ENCODE data around the gene CHMP5. TPM values are rescaled to one million over a fixed set of nuclear protein-coding genes. Genes with fewer than 3 reads are reported as not detected.

Gene CHMP5
- total RNA-seq, 1 donor from 2014 or later = 44.2 TPM

- Mint-ChIP-seq H3K36me3 (ENCODE audit: low read depth) (peaks cover under 1% of the 10 kb centered on the region), H3K9me3 (no peaks in the 10 kb centered on the region), H3K4me3 (peak overlapping the region; percentile 98), H3K27me3 (ENCODE audit: low read depth) (no peaks in the 10 kb centered on the region), H3K4me1 (peaks cover 29% of the 10 kb centered on the region), H3K27ac (ENCODE audit: unreplicated experiment) (no peak overlapping the region)
- no peak for DNase-seq (ENCODE audit: low read depth, low spot score)
- TF ChIP-seq, protein P1, sequence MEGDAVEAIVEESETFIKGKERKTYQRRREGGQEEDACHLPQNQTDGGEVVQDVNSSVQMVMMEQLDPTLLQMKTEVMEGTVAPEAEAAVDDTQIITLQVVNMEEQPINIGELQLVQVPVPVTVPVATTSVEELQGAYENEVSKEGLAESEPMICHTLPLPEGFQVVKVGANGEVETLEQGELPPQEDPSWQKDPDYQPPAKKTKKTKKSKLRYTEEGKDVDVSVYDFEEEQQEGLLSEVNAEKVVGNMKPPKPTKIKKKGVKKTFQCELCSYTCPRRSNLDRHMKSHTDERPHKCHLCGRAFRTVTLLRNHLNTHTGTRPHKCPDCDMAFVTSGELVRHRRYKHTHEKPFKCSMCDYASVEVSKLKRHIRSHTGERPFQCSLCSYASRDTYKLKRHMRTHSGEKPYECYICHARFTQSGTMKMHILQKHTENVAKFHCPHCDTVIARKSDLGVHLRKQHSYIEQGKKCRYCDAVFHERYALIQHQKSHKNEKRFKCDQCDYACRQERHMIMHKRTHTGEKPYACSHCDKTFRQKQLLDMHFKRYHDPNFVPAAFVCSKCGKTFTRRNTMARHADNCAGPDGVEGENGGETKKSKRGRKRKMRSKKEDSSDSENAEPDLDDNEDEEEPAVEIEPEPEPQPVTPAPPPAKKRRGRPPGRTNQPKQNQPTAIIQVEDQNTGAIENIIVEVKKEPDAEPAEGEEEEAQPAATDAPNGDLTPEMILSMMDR (conservative IDR thresholded peaks at IDR 0.05) = no peak
These were observed 24.6 kb downstream of the CHMP5 start for GRCh38 chr9:33289496-33289895.

- no peak for DNase-seq (ENCODE audit: low read depth, low spot score)
- Mint-ChIP-seq H3K4me1 (peaks cover 29% of the 10 kb centered on the region), H3K27me3 (ENCODE audit: low read depth) (no peaks in the 10 kb centered on the region), H3K4me3 (peak overlapping the region; percentile 98), H3K27ac (ENCODE audit: unreplicated experiment) (peak overlapping the region; percentile 99), H3K9me3 (no peaks in the 10 kb centered on the region), H3K36me3 (ENCODE audit: low read depth) (peaks cover 2% of the 10 kb centered on the region)
- TF ChIP-seq, protein P1 (conservative IDR thresholded peaks at IDR 0.05) = no peak
These were observed 25.0 kb downstream of the CHMP5 start for GRCh38 chr9:33289936-33290246.

DNA sequence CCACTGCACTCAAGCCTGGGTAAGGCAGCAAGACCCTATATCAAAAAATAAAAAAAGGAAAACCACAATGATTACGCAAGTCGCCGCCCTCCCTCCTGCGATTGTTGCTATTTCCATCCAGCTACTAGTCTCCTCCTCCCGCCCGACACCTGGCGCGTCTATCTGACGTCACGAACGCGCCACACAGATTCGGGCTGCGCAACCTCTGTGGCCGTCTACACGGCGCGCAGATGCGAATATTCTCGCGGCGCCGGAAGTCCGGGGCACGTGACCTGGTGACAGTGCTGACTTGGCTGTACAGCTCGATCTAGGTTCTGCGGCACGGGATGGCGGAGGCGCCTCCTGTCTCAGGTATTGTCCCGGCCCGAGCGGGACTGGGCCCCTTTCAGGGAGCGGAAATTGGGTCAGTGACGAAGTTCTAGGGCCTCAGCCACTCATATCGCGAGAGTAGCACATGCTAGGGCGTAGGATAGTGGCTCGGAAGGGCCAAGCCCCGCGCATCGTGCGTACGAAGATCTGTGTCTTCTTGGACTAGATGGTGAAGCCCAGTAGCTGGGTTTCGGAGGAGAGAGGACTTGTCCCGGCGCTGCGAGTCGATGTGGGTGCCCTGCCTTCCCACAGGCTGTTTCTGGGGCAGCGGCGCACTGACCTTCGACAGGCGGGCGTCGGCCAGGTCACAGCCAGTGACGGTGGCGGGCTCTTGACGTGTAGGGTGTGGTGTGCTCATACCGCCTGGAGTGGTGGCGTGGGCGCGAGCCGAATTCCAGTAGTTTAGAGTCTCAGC, 25.6 kb downstream of the CHMP5 start, which contains the start of gene NFX1:
NFX1 (plus strand) TSS at position 270 of the 784 bp plus-strand sequence; CDS start at position 327, 57 bp downstream.
- no peaks in the 10 kb centered on the region for H3K9me3 Mint-ChIP-seq
- peaks cover 2% of the 10 kb centered on the region for H3K36me3 Mint-ChIP-seq (ENCODE audit: low read depth)
- DNase-seq (ENCODE audit: low read depth, low spot score) = peak; percentile 91
- H3K27me3 Mint-ChIP-seq (ENCODE audit: low read depth) = no peaks in the 10 kb centered on the region
- TF ChIP-seq, protein P1 (conservative IDR thresholded peaks at IDR 0.05) = no peak
- H3K4me3 Mint-ChIP-seq = peak within 1 kb of the TSS; percentile 98
- peaks cover 29% of the 10 kb centered on the region for H3K4me1 Mint-ChIP-seq
- H3K27ac Mint-ChIP-seq (ENCODE audit: unreplicated experiment) = peak within 1 kb of the TSS; percentile 99

DNA sequence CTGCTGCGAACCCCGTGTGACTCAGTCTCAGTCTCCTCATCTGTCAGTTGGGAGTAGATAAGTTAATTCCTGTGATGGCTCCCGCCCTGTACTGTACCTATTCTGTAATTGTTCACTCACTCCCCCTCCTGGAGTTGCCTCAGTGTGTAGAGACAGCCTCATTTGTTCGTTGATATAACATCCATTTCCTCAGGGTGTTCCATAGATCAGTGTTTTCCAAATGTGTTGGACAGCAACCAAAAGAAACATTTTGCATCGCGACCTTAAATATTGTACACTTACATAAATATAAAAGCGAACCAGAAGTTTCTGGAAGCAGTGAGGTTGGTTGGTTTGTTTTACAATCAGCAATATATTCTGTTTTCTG, 26.2 kb downstream of the CHMP5 start:
- Mint-ChIP-seq H3K36me3 (ENCODE audit: low read depth) (peaks cover 2% of the 10 kb centered on the region), H3K9me3 (no peaks in the 10 kb centered on the region), H3K27ac (ENCODE audit: unreplicated experiment) (peak overlapping the region; percentile 99), H3K4me3 (peak overlapping the region; percentile 98), H3K27me3 (ENCODE audit: low read depth) (no peaks in the 10 kb centered on the region), H3K4me1 (peaks cover 30% of the 10 kb centered on the region)
- TF ChIP-seq, protein P1 (conservative IDR thresholded peaks at IDR 0.05) = no peak
- DNase-seq (ENCODE audit: low read depth, low spot score) = no peak

DNA sequence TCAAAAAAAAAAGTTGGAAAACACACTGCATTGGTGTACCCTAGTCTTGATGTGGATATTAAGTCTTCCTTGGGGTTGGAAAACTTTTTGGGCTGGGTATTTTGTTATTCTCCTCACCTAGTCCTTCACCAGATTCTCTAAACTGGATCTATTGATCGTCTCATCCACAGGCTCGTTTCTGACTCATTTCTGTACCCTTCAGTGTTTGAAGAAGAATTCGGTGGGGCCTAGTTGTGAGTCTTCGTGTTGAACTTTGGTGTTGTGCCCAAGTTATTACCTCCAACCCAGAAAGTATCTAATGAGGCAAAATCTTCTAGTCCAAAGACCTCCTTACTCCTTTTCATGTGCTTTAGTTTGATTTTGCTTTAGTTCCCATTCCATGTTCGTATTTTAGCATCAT, 27.1 kb downstream of the CHMP5 start:
- Mint-ChIP-seq H3K9me3 (no peaks in the 10 kb centered on the region), H3K27ac (ENCODE audit: unreplicated experiment) (no peak overlapping the region), H3K4me3 (peak overlapping the region; percentile 98), H3K36me3 (ENCODE audit: low read depth) (peaks cover 5% of the 10 kb centered on the region), H3K4me1 (peaks cover 32% of the 10 kb centered on the region), H3K27me3 (ENCODE audit: low read depth) (no peaks in the 10 kb centered on the region)
- DNase-seq (ENCODE audit: low read depth, low spot score) = no peak
- TF ChIP-seq, protein P1 (conservative IDR thresholded peaks at IDR 0.05) = no peak

Data from neural crest cell (in vitro differentiated cells).